ENCODE data around the gene JTB.

- TF ChIP-seq CTCF (IDR thresholded peaks at IDR 0.05), result no peak
- no peak for TF ChIP-seq EZH2 (IDR thresholded peaks at IDR 0.05; ENCODE audit: borderline replicate concordance, insufficient read depth, low read depth, low read length, poor library complexity, severe bottlenecking)
Measured at GRCh38 chr1:154019269-154019668, 41.8 kb upstream of the JTB start.
